ENCODE data around the gene THTPA. TPM values are rescaled to one million over a fixed set of nuclear protein-coding genes. Genes with fewer than 3 reads are reported as not detected.

THTPA gene
- total RNA-seq, 4 donors from 2014 or later = 8.1 to 15.1 (median 13.8) TPM

DNA sequence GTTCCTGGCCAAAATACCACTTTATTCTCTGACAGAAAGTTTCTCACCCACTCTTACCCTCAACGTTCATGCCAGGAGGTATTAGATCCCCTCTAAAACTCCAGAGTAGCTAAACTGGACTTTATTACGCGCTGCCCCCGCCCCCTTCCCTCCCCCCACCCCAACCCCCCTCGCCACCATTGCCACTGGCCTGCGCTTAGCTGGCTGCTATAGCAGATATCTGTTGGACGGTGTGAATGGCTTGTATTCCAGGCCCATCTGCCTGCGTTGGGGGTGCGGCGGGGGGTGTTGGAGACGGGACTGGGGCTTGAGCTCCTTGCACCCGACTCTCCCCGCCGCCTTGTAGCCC is 564 bp upstream of the THTPA start:
- TF ChIP-seq POLR2A (IDR thresholded peaks at IDR 0.05) = no peak
- TF ChIP-seq, protein P1, sequence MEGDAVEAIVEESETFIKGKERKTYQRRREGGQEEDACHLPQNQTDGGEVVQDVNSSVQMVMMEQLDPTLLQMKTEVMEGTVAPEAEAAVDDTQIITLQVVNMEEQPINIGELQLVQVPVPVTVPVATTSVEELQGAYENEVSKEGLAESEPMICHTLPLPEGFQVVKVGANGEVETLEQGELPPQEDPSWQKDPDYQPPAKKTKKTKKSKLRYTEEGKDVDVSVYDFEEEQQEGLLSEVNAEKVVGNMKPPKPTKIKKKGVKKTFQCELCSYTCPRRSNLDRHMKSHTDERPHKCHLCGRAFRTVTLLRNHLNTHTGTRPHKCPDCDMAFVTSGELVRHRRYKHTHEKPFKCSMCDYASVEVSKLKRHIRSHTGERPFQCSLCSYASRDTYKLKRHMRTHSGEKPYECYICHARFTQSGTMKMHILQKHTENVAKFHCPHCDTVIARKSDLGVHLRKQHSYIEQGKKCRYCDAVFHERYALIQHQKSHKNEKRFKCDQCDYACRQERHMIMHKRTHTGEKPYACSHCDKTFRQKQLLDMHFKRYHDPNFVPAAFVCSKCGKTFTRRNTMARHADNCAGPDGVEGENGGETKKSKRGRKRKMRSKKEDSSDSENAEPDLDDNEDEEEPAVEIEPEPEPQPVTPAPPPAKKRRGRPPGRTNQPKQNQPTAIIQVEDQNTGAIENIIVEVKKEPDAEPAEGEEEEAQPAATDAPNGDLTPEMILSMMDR (IDR thresholded peaks at IDR 0.05) = no peak
- H3K27ac ChIP-seq = peak overlapping the region; percentile 89 to 98 (median 96)
- peaks cover 23 to 47% (median 28%) of the 10 kb centered on the region in 3 donors for H3K4me1 ChIP-seq
- peaks cover 0 to 7% (median 0%) of the 10 kb centered on the region in 4 donors for H3K27me3 ChIP-seq
- WGBS, 2 donors = 2 to 13% methylated on average over 3 to 6 of the region's 14 CpGs
- H3K4me3 ChIP-seq = peak overlapping the region; percentile 81 to 94 (median 88)
- DNase-seq = no peak
- H3K9me3 ChIP-seq = no peaks in the 10 kb centered on the region
- intact Hi-C loops (cut with DNase I) = no loop called here
- H3K36me3 ChIP-seq = peaks cover 0 to 27% (median 9%) of the 10 kb centered on the region in 3 donors

- H3K36me3 ChIP-seq = peaks cover 6 to 40% (median 9%) of the 10 kb centered on the region in 3 donors
- WGBS, 2 donors = 29 to 36% methylated on average over 4 to 9 of the region's 17 CpGs
- H3K4me3 ChIP-seq = peak overlapping the region; percentile 81 to 94 (median 88)
- peak overlapping the region; percentile 89 to 98 (median 96) for H3K27ac ChIP-seq
- no peaks in the 10 kb centered on the region for H3K27me3 ChIP-seq
- no peak for DNase-seq
- intact Hi-C loops (cut with DNase I) = no loop called here
- H3K9me3 ChIP-seq = no peaks in the 10 kb centered on the region
- TF ChIP-seq, protein P1 (IDR thresholded peaks at IDR 0.05) = no peak
- no peak for TF ChIP-seq POLR2A (IDR thresholded peaks at IDR 0.05)
- H3K4me1 ChIP-seq = peaks cover 14 to 35% (median 22%) of the 10 kb centered on the region in 3 donors
These were observed 799 bp downstream of the THTPA start for GRCh38 chr14:23556700-23557440.

GRCh38 chr14:23557521-23557920 is 1.4 kb downstream of the THTPA start:
- TF ChIP-seq POLR2A (IDR thresholded peaks at IDR 0.05) = no peak
- TF ChIP-seq, protein P1 (IDR thresholded peaks at IDR 0.05) = no peak
- 18 to 37% methylated on average over 2 of the region's 2 CpGs for WGBS, 2 donors
- peaks cover 9 to 47% (median 11%) of the 10 kb centered on the region in 3 donors for H3K36me3 ChIP-seq
- intact Hi-C loops (cut with DNase I) = no loop called here
- H3K27me3 ChIP-seq = no peaks in the 10 kb centered on the region
- no peaks in the 10 kb centered on the region for H3K9me3 ChIP-seq
- peak overlapping the region in 1 of 4 donors; percentile 94 for H3K4me3 ChIP-seq
- peaks cover 13 to 31% (median 20%) of the 10 kb centered on the region in 3 donors for H3K4me1 ChIP-seq
- H3K27ac ChIP-seq = peak overlapping the region in 1 of 4 donors; percentile 98
- no peak for DNase-seq

DNA sequence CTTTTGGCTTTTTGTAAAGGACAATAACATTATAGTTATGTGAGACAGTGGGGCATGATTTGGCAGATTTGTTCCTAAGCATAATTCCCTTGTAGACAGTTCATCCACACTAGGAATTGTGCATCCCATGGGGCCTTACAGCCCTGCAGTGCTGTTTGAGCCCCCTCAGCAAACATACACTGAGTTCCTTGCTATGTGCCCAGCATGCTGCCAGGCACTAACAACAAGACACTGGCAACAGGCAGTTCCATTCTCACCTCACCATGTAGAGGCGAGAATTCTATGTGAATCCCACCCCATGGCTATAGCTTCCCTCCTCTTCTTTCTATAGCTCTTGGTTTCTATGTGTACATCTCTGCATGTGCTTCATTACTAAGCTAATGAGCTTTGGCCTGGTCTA is 1.9 kb downstream of the THTPA start:
- Histone ChIP-seq H3K27ac (no peak overlapping the region), H3K4me3 (no peak overlapping the region), H3K36me3 (peaks cover 9 to 50% (median 11%) of the 10 kb centered on the region in 3 donors), H3K4me1 (peaks cover 13 to 31% (median 20%) of the 10 kb centered on the region in 3 donors), H3K27me3 (no peaks in the 10 kb centered on the region), H3K9me3 (no peaks in the 10 kb centered on the region)
- TF ChIP-seq, protein P1 (IDR thresholded peaks at IDR 0.05) = no peak
- no peak for TF ChIP-seq POLR2A (IDR thresholded peaks at IDR 0.05)
- intact Hi-C loops (cut with DNase I) = no loop called here
- 83 to 100% methylated on average over 1 of the region's 1 CpG for WGBS, 2 donors
- DNase-seq = no peak

DNA sequence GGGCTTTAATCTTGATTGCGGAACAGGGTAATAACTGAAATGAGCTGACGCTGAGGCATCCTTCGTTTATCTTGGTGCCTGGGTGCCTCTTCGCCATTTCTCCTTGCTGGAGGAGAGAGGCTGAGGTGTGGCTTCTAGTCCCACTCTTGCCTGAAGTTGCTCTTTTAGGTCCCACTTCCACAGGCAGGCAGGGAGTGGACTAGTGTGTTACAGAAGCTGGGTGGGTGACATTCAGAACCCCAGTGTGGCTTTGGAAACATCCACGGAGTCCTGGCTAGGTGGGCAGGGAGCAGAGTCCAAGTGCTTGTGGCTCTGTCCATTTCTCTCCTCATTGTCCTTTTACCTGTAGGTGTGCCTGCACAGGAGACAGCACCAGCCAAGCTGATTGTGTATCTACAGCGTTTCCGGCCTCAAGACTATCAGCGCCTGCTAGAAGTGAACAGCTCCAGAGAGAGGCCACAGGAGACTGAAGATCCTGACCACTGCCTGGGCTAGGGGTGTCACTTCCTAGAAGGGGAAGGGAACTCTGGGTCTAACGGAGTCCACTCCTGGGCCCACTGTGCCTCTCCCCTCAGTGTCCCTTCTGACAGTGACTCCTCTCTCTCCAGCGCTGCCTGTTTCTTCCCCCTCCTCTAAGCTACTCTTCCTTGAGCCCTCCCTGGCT is 2.4 kb downstream of the THTPA start:
- Histone ChIP-seq H3K4me1 (peaks cover 13 to 31% (median 20%) of the 10 kb centered on the region in 3 donors), H3K4me3 (no peak overlapping the region), H3K9me3 (no peaks in the 10 kb centered on the region), H3K27ac (no peak overlapping the region), H3K27me3 (no peaks in the 10 kb centered on the region), H3K36me3 (peaks cover 11 to 55% (median 13%) of the 10 kb centered on the region in 3 donors)
- WGBS, 2 donors = 71 to 83% methylated on average over 6 to 10 of the region's 10 CpGs
- no peak for TF ChIP-seq POLR2A (IDR thresholded peaks at IDR 0.05)
- TF ChIP-seq, protein P1 (IDR thresholded peaks at IDR 0.05) = no peak
- intact Hi-C loops (cut with DNase I) = no loop called here
- DNase-seq = no peak

All from esophagus squamous epithelium (tissue), 5 donors.